HepG2 (cell line): Measurements from ENCODE around the gene PSRC1. TPM values are rescaled to one million over a fixed set of nuclear protein-coding genes. Genes with fewer than 3 reads are reported as not detected.

ENCODE experiments used
- ATM ChIP-seq: fragments of 450-650 bp; IDR thresholded peaks from 2 replicates; pipeline ENCODE4 v1.7.1; 2017; ENCODE audit warnings: mild to moderate bottlenecking, borderline replicate concordance
- DZIP1 ChIP-seq: sonication (generic); formaldehyde crosslinking; IDR thresholded peaks from 2 replicates; pipeline ENCODE4 v1.5.0; 2020; ENCODE audit warnings: mild to moderate bottlenecking, missing genetic modification reagents
- E2F2 ChIP-seq: sonication (generic); formaldehyde crosslinking; IDR thresholded peaks from 2 replicates; pipeline ENCODE4 v1.4.0; 2020; ENCODE audit warnings: missing genetic modification reagents, borderline replicate concordance
- HINFP ChIP-seq: sonication (generic); formaldehyde crosslinking; IDR thresholded peaks from 2 replicates; pipeline ENCODE4 v1.4.0; 2020; ENCODE audit warnings: low read depth, mild to moderate bottlenecking, missing genetic modification reagents
- KDM5A ChIP-seq: fragments of 200-600 bp; sonication (generic); IDR thresholded peaks from 2 replicates; pipeline ENCODE4 v1.7.0; 2018; ENCODE audit warnings: antibody characterized with exemption, mild to moderate bottlenecking, low read length, borderline replicate concordance
- KDM5B ChIP-seq: sonication (generic); formaldehyde crosslinking; IDR thresholded peaks from 2 replicates; pipeline ENCODE4 v1.4.0; 2020; ENCODE audit warnings: missing genetic modification reagents, mild to moderate bottlenecking, borderline replicate concordance
- RXRB ChIP-seq: IDR thresholded peaks from 2 replicates; pipeline ENCODE4 v1.6.1; 2016; ENCODE audit warnings: borderline replicate concordance, missing genetic modification reagents, missing compliant biosample characterization
- SKIL ChIP-seq: sonication (generic); formaldehyde crosslinking; IDR thresholded peaks from 2 replicates; pipeline ENCODE4 v1.8.0; 2022; ENCODE audit warnings: missing genetic modification reagents, mild to moderate bottlenecking, moderate library complexity, borderline replicate concordance
- SRF ChIP-seq: IDR thresholded peaks from 2 replicates; pipeline ENCODE4 v1.6.1; 2011; ENCODE audit warnings: mild to moderate bottlenecking, low read depth, low read length, moderate library complexity
- ZNF10 ChIP-seq: sonication (generic); formaldehyde crosslinking; IDR thresholded peaks from 2 replicates; pipeline ENCODE4 v1.4.0; 2020; ENCODE audit warnings: mild to moderate bottlenecking, low read depth, missing genetic modification reagents, borderline replicate concordance
- ZNF609 ChIP-seq: sonication (generic); formaldehyde crosslinking; IDR thresholded peaks from 2 replicates; pipeline ENCODE4 v1.4.0; 2020; ENCODE audit warnings: mild to moderate bottlenecking, missing genetic modification reagents, borderline replicate concordance
- ZNF737 ChIP-seq: sonication (generic); formaldehyde crosslinking; IDR thresholded peaks from 2 replicates; pipeline ENCODE4 v1.5.0; 2020; ENCODE audit warnings: missing genetic modification reagents, mild to moderate bottlenecking, borderline replicate concordance
- ZSCAN30 ChIP-seq: sonication (generic); formaldehyde crosslinking; IDR thresholded peaks from 2 replicates; pipeline ENCODE4 v1.5.0; 2020; ENCODE audit warnings: mild to moderate bottlenecking, missing genetic modification reagents
- polyA plus RNA-seq, 8 experiments: library from polyadenylated mRNA; depleted of rRNA in 3 of 8; stranded (reverse) in 7 of 8; unstranded in 1 of 8; fragments of >200 nt; fragmentation: Illumina TruSeq in 4 of 8; extraction: Trizol in 4 of 8; gene quantifications; 2 replicates each; pipeline versions ENCODE4 v1.2.1 to v1.2.3, GENCODE V29; 2011 to 2016; ENCODE audit warnings: low read depth in 4 of 8, missing spikeins in 1 of 8, mixed read lengths in 1 of 8; ENCODE audit not compliant: insufficient read depth in 1 of 8
- total RNA-seq, 5 experiments: library from RNA; depleted of rRNA; stranded (reverse); fragments of >200 nt; fragmentation: Illumina TruSeq; extraction: Trizol; gene quantifications; 2 replicates each; pipeline ENCODE4 v1.2.3, GENCODE V29; 2016; ENCODE audit warnings: low read depth in 1 of 5

PSRC1 gene
- total and polyA plus RNA-seq, 2 of the 13 experiments (the other 11 are each of a cell fraction or from before 2014, with no cell fraction given): 28.6 to 30.3 TPM

- TF ChIP-seq DZIP1 (CRISPR knock-in tag) (no peak), ATM (no peak), ZSCAN30 (CRISPR knock-in tag) (no peak), ZNF737 (CRISPR knock-in tag) (no peak), HINFP (CRISPR knock-in tag) (no peak), E2F2 (no peak), ZNF10 (CRISPR knock-in tag) (no peak), ZNF609 (CRISPR knock-in tag) (peak; percentile 61; the same call in 1 of the 2 replicates), SRF (no peak), SKIL (CRISPR knock-in tag) (no peak), KDM5A (no peak), RXRB (no peak; the same call in 1 of the 2 replicates), KDM5B (CRISPR knock-in tag) (peak; percentile 29; the same call in 1 of the 2 replicates)
These were observed 28.9 kb downstream of the PSRC1 start (continued) for GRCh38 chr1:109253803-109254620.
